ENCODE measurements around the gene BRAP. TPM values are rescaled to one million over a fixed set of nuclear protein-coding genes. Genes with fewer than 3 reads are reported as not detected.
"Not testable (repeated sequence)": the region's sequence is repeated elsewhere in the genome, so short reads cannot be mapped to it uniquely, and the experiment has no call there.

Gene BRAP
- total RNA-seq, 4 donors from 2014 or later = 16.9 to 20.0 (median 17.7) TPM

- no peak for TF ChIP-seq CTCF (IDR thresholded peaks at IDR 0.05)
- ATAC-seq (ENCODE audit: low FRiP score) (peak; percentile 64), DNase-seq (ENCODE audit: low spot score) (no peak)
Measured at GRCh38 chr12:111598637-111599452, 86.9 kb downstream of the BRAP start, which contains the start of gene ATXN2. ATXN2 (minus strand) TSS chr12:111599315; CDS start chr12:111599034, 281 bp downstream.

GRCh38 chr12:111597831-111598636 lies 87.7 kb downstream of the BRAP start:
- peak; percentile 33 for ATAC-seq (ENCODE audit: low FRiP score)
- TF ChIP-seq CTCF (IDR thresholded peaks at IDR 0.05) = no peak

GRCh38 chr12:111596985-111597830 lies 88.5 kb downstream of the BRAP start:
- ATAC-seq (ENCODE audit: low FRiP score) (no peak), DNase-seq (ENCODE audit: low spot score) (no peak)
- TF ChIP-seq CTCF (IDR thresholded peaks at IDR 0.05) = no peak

More at GRCh38 chr12:111597831-111598636, 87.7 kb downstream of the BRAP start:
- DNase-seq (ENCODE audit: low spot score) = peak; percentile 49

- not testable (repeated sequence) for DNase-seq (ENCODE audit: low spot score); ATAC-seq (ENCODE audit: low FRiP score)
Measured at GRCh38 chr12:111595341-111595835, 90.4 kb downstream of the BRAP start.

Other genes starting within 250 kb of the BRAP start
- 10 to 100 TPM; 35.1 to 70.0 (median 55.4) TPM for gene ATXN2, start 86.6 kb downstream of the BRAP start, total RNA-seq
- gene ACAD10, start 97 bp upstream of the BRAP start, total RNA-seq = 10 to 100 TPM; 12.2 to 29.6 (median 15.9) TPM
- gene ALDH2, start 81.0 kb upstream of the BRAP start, total RNA-seq = 100 to 1,000 TPM; 129 to 365 (median 231) TPM
- gene MAPKAPK5, start 156.3 kb upstream of the BRAP start, total RNA-seq = 10 to 100 TPM; 31.8 to 41.7 (median 37.3) TPM

Measured in omental fat pad (tissue), 4 donors.